Prostate gland (tissue), 2 donors: ENCODE results near the gene A2ML1. TPM values are rescaled to one million over a fixed set of nuclear protein-coding genes. Genes with fewer than 3 reads are reported as not detected.

ENCODE experiments used
- DNase-seq: peaks from one replicate; pipeline ENCODE4 v3.0.0-alpha.2; 2019; ENCODE audit warnings: low spot score
- H3K27ac ChIP-seq, 2 donors: fragments of 200-600 bp; sonication (generic); 2 replicates each; pipeline ENCODE4 v1.5.1; 2017 to 2019
- H3K27me3 ChIP-seq: fragments of 200-600 bp; sonication (generic); replicated peaks from 2 replicates; pipeline ENCODE4 v1.5.1; 2019; ENCODE audit not compliant: insufficient read depth
- H3K36me3 ChIP-seq, 2 donors: fragments of 200-600 bp; sonication (generic); 1 replicate in 1 of 2; 2 replicates in 1 of 2; pipeline versions ENCODE4 v1.5.1 to v1.8.1; 2017 to 2019
- H3K4me1 ChIP-seq: fragments of 200-600 bp; sonication (generic); replicated peaks from 2 replicates; pipeline ENCODE4 v1.5.1; 2019
- H3K4me3 ChIP-seq, 2 donors: fragments of 200-600 bp; sonication (generic); 2 replicates each; pipeline ENCODE4 v1.5.1; 2017 to 2019
- H3K9me3 ChIP-seq: fragments of 200-600 bp; sonication (generic); 2 replicates; pipeline ENCODE4 v1.5.1; 2017
- CTCF ChIP-seq, 4 experiments: fragments of 200-600 bp in 2 of 4; fragments of 450-650 bp in 2 of 4; sonication (generic) in 2 of 4; IDR thresholded peaks; 1 replicate in 3 of 4; 2 replicates in 1 of 4; pipeline ENCODE4 v1.5.1; 2016 to 2019; ENCODE audit warnings: antibody characterized with exemption in 4 of 4, mild to moderate bottlenecking in 2 of 4, moderate library complexity in 2 of 4
- POLR2A ChIP-seq: fragments of 450-650 bp; IDR thresholded peaks from one replicate; pipeline ENCODE4 v1.6.1; 2016; ENCODE audit warnings: antibody characterized with exemption, mild to moderate bottlenecking
- POLR2AphosphoS5 ChIP-seq: sonication (generic); formaldehyde crosslinking; IDR thresholded peaks from one replicate; pipeline ENCODE4 v1.6.1; 2017; ENCODE audit warnings: antibody characterized with exemption
- WGBS: methylation state at CpG from one replicate; pipeline ENCODE4 v1.1.5; 2018; 5-methylcytosine and 5-hydroxymethylcytosine counted together
- intact Hi-C: fragments of 100-400 bp; cut with DNase I; formaldehyde crosslinking; loops from one replicate; pipeline ENCODE4 v1.14.2; 2022
- total RNA-seq, 2 donors: library from RNA; depleted of rRNA; stranded (reverse); fragments of >200 nt; gene quantifications; one replicate each; pipeline ENCODE4 v1.1.0, GENCODE V29; 2016

A2ML1 gene
- total RNA-seq, 2 donors from 2014 or later = 1.6 to 43.7 TPM

GRCh38 chr12:8871068-8871467, 48.6 kb downstream of the A2ML1 start:
- Histone ChIP-seq H3K9me3 (no peaks in the 10 kb centered on the region), H3K27me3 (no peaks in the 10 kb centered on the region), H3K36me3 (no peaks in the 10 kb centered on the region), H3K27ac (no peak overlapping the region), H3K4me1 (no peaks in the 10 kb centered on the region), H3K4me3 (no peak overlapping the region)
- TF ChIP-seq CTCF (IDR thresholded peaks at IDR 0.05) (no peak), POLR2A (no peak), POLR2AphosphoS5 (no peak)
- intact Hi-C loops = no loop called here
- DNase-seq = no peak

- Histone ChIP-seq H3K36me3 (no peaks in the 10 kb centered on the region), H3K4me1 (no peaks in the 10 kb centered on the region), H3K9me3 (no peaks in the 10 kb centered on the region), H3K27me3 (no peaks in the 10 kb centered on the region), H3K27ac (no peak overlapping the region), H3K4me3 (no peak overlapping the region)
- WGBS = 57% methylated on average over 4 of the region's 4 CpGs
- intact Hi-C loops = no loop called here
- DNase-seq = no peak
- TF ChIP-seq POLR2A (no peak), CTCF (IDR thresholded peaks at IDR 0.05) (no peak), POLR2AphosphoS5 (no peak)
These were observed 54.5 kb downstream of the A2ML1 start for GRCh38 chr12:8876887-8877286.

GRCh38 chr12:8886502-8887284, 64.3 kb downstream of the A2ML1 start:
- H3K9me3 ChIP-seq = no peaks in the 10 kb centered on the region
- TF ChIP-seq POLR2A = no peak
- intact Hi-C loops = no loop called here
- no peaks in the 10 kb centered on the region for H3K4me1 ChIP-seq
- no peak overlapping the region for H3K27ac ChIP-seq
- 86% methylated on average over 6 of the region's 6 CpGs for WGBS
- DNase-seq = no peak
- H3K27me3 ChIP-seq = no peaks in the 10 kb centered on the region
- H3K36me3 ChIP-seq = no peaks in the 10 kb centered on the region
- H3K4me3 ChIP-seq = no peak overlapping the region

GRCh38 chr12:8887285-8887715, 64.9 kb downstream of the A2ML1 start:
- H3K27me3 ChIP-seq = no peaks in the 10 kb centered on the region
- intact Hi-C loops = no loop called here
- 89% methylated on average over 4 of the region's 4 CpGs for WGBS
- no peak overlapping the region for H3K27ac ChIP-seq
- H3K4me1 ChIP-seq = no peaks in the 10 kb centered on the region
- no peak for DNase-seq
- no peaks in the 10 kb centered on the region for H3K9me3 ChIP-seq
- no peak overlapping the region for H3K4me3 ChIP-seq
- TF ChIP-seq POLR2A (no peak), CTCF (IDR thresholded peaks at IDR 0.05) (no peak), POLR2AphosphoS5 (no peak)
- no peaks in the 10 kb centered on the region for H3K36me3 ChIP-seq

- Histone ChIP-seq H3K36me3 (no peaks in the 10 kb centered on the region), H3K27ac (no peak overlapping the region), H3K4me3 (peak overlapping the region; percentile 18 to 32), H3K4me1 (no peaks in the 10 kb centered on the region), H3K9me3 (no peaks in the 10 kb centered on the region), H3K27me3 (no peaks in the 10 kb centered on the region)
- intact Hi-C loops = loop anchor here (5.0 kb wide), 1 partner anchor 208 kb away; no protein-coding TSS in a partner anchor
- 32% methylated on average over 14 of the region's 14 CpGs for WGBS
- DNase-seq = peak; percentile 34
- TF ChIP-seq POLR2AphosphoS5 = peak; percentile 29
- peak; percentile 77 to 90 (median 84) for TF ChIP-seq CTCF (IDR thresholded peaks at IDR 0.05)
- no peak for TF ChIP-seq POLR2A
These were observed 68.1 kb downstream of the A2ML1 start for GRCh38 chr12:8890313-8891085.
